Measurements from ENCODE around the gene ISG20L2. TPM values are rescaled to one million over a fixed set of nuclear protein-coding genes. Genes with fewer than 3 reads are reported as not detected.
A peak's percentile ranks its signal among the peaks of the same experiment; 100 is the strongest.

The ISG20L2 gene
- total and polyA plus RNA-seq, 2 donors (not counting 3 experiments of a cell fraction or from before 2014, with no cell fraction given): 33.2 to 35.3 TPM

- FAIRE-seq (no peak), DNase-seq (ENCODE audit: low read depth, low spot score) (no peak)
- ChIA-PET POLR2A (no interaction called here), CTCF (interaction anchor here (1.1 to 3.2 kb wide), 3 partner anchors 8 to 86 kb away, joined by 3 to 14 read pairs (median 9); partner anchors contain the start of genes INSRR, ISG20L2, METTL25B and NTRK1)
- Histone ChIP-seq H3K4me1 (ENCODE audit: control insufficient read depth, extremely low read depth, insufficient read depth, low read length) (peaks cover 10% of the 10 kb centered on the region), H3K9ac (replicated peaks; ENCODE audit: extremely low read depth, insufficient read depth, low read length) (no peak overlapping the region), H4K20me1 (replicated peaks; ENCODE audit: control insufficient read depth, extremely low read depth, insufficient read depth, low read length) (peaks cover 7% of the 10 kb centered on the region), H3K27ac (ENCODE audit: insufficient read depth, low read depth, low read length) (no peak overlapping the region), H3K4me3 (replicated peaks in 1 of 3; ENCODE audit: insufficient read depth in 1 of 3, low read depth in 1 of 3, low read length in 3 of 3) (no peak overlapping the region), H3K36me3 (ENCODE audit: control insufficient read depth in 2 of 2, extremely low read depth in 1 of 2, insufficient read depth in 2 of 2, low read length in 2 of 2) (peaks cover 7 to 8% of the 10 kb centered on the region in 2 experiments), H3K27me3 (ENCODE audit: control insufficient read depth in 2 of 2, insufficient read depth in 2 of 2, low read length in 2 of 2) (no peaks in the 10 kb centered on the region), H3K9me1 (replicated peaks; ENCODE audit: control insufficient read depth, extremely low read depth, insufficient read depth, low read length) (no peaks in the 10 kb centered on the region), H3K4me2 (ENCODE audit: insufficient read depth, low read length) (no peak overlapping the region), H3K79me2 (ENCODE audit: control insufficient read depth, insufficient read depth, low read length) (peaks cover 88% of the 10 kb centered on the region), H3K9me3 (replicated peaks; ENCODE audit: control insufficient read depth, insufficient read depth, low read length) (no peaks in the 10 kb centered on the region), H2AFZ (ENCODE audit: low read depth, low read length) (no peak overlapping the region)
- intact Hi-C loops (cut with micrococcal nuclease) (no loop called here), dilution Hi-C loops (cut with MboI; ENCODE audit: extremely low pct_ligation_motif_present, low sequenced_read_pairs) (no loop called here)
- TF ChIP-seq CTCF (IDR thresholded peaks at IDR 0.05; ENCODE audit: extremely low read depth in 1 of 2, insufficient read depth in 1 of 2, low read depth in 1 of 2, low read length in 2 of 2): peak in 1 of 2 donors; percentile 6
- TF ChIP-seq, protein P1, sequence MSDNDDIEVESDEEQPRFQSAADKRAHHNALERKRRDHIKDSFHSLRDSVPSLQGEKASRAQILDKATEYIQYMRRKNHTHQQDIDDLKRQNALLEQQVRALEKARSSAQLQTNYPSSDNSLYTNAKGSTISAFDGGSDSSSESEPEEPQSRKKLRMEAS (IDR thresholded peaks at IDR 0.05; ENCODE audit: insufficient read depth, insufficient read length): no peak
- TF ChIP-seq POLR2A (IDR thresholded peaks at IDR 0.05; ENCODE audit: low read depth, low read length): no peak
- no TSS peak for BruUV-seq (replicated peaks)
These were observed 45.0 kb upstream of the ISG20L2 start for GRCh38 chr1:156773607-156774006.

- POLR2A ChIA-PET: interaction anchor here (1.6 kb wide), 1 partner anchor 47 kb away, joined by 3 read pairs; no protein-coding TSS in a partner anchor
- Histone ChIP-seq H3K36me3 (ENCODE audit: control insufficient read depth in 2 of 2, extremely low read depth in 1 of 2, insufficient read depth in 2 of 2, low read length in 2 of 2) (peaks cover 7 to 8% of the 10 kb centered on the region in 2 experiments), H2AFZ (ENCODE audit: low read depth, low read length) (no peak overlapping the region), H4K20me1 (replicated peaks; ENCODE audit: control insufficient read depth, extremely low read depth, insufficient read depth, low read length) (peaks cover 7% of the 10 kb centered on the region), H3K9me3 (replicated peaks; ENCODE audit: control insufficient read depth, insufficient read depth, low read length) (no peaks in the 10 kb centered on the region), H3K79me2 (ENCODE audit: control insufficient read depth, insufficient read depth, low read length) (peaks cover 88% of the 10 kb centered on the region), H3K4me3 (replicated peaks in 1 of 3; ENCODE audit: insufficient read depth in 1 of 3, low read depth in 1 of 3, low read length in 3 of 3) (no peak overlapping the region), H3K27ac (ENCODE audit: insufficient read depth, low read depth, low read length) (no peak overlapping the region), H3K27me3 (ENCODE audit: control insufficient read depth in 2 of 2, insufficient read depth in 2 of 2, low read length in 2 of 2) (no peaks in the 10 kb centered on the region), H3K4me1 (ENCODE audit: control insufficient read depth, extremely low read depth, insufficient read depth, low read length) (peaks cover 13% of the 10 kb centered on the region), H3K9me1 (replicated peaks; ENCODE audit: control insufficient read depth, extremely low read depth, insufficient read depth, low read length) (no peaks in the 10 kb centered on the region), H3K9ac (replicated peaks; ENCODE audit: extremely low read depth, insufficient read depth, low read length) (no peak overlapping the region), H3K4me2 (ENCODE audit: insufficient read depth, low read length) (no peak overlapping the region)
- DNase-seq (ENCODE audit: low read depth, low spot score) (no peak), FAIRE-seq (no peak)
- CTCF ChIA-PET: interaction anchor here (0.7 to 3.2 kb wide), 9 partner anchors 8 to 87 kb away, joined by 3 to 14 read pairs (median 4); partner anchors contain the start of genes INSRR, ISG20L2, METTL25B and NTRK1
- TF ChIP-seq POLR2AphosphoS5 (IDR thresholded peaks at IDR 0.05; ENCODE audit: insufficient read depth, low read depth, low read length) (no peak), MYC (IDR thresholded peaks at IDR 0.05; ENCODE audit: low read depth, low read length) (no peak), JUN (IDR thresholded peaks at IDR 0.05; ENCODE audit: borderline replicate concordance, insufficient read depth, insufficient read length, low read depth) (no peak), CTCF (IDR thresholded peaks at IDR 0.05; ENCODE audit: extremely low read depth in 1 of 2, insufficient read depth in 1 of 2, low read depth in 1 of 2, low read length in 2 of 2) (no peak), POLR2A (IDR thresholded peaks at IDR 0.05; ENCODE audit: low read depth, low read length) (no peak), FOS (IDR thresholded peaks at IDR 0.05; ENCODE audit: borderline replicate concordance, insufficient read depth, low read length) (no peak), EZH2 (IDR thresholded peaks at IDR 0.05; ENCODE audit: borderline replicate concordance, low read depth, low read length, severe bottlenecking) (no peak), GATA2 (IDR thresholded peaks at IDR 0.05; ENCODE audit: insufficient read depth, insufficient read length, low read depth, low read length) (no peak)
- TF ChIP-seq, protein P1 (IDR thresholded peaks at IDR 0.05; ENCODE audit: insufficient read depth, insufficient read length): no peak
- dilution Hi-C loops (cut with MboI; ENCODE audit: extremely low pct_ligation_motif_present, low sequenced_read_pairs): no loop called here
- intact Hi-C loops (cut with micrococcal nuclease): no loop called here
- BruUV-seq (replicated peaks): no TSS peak
These were observed 44.3 kb upstream of the ISG20L2 start for GRCh38 chr1:156772728-156773497.

Data from endothelial cell of umbilical vein (primary cell).